ENCODE measurements around the gene NBR1.
"Not testable (repeated sequence)": the region's sequence is repeated elsewhere in the genome, so short reads cannot be mapped to it uniquely, and the experiment has no call there.

The NBR1 gene

GRCh38 chr17:43216369-43216761 lies 45.4 kb downstream of the NBR1 start:
- DNase-seq = no peak

DNA sequence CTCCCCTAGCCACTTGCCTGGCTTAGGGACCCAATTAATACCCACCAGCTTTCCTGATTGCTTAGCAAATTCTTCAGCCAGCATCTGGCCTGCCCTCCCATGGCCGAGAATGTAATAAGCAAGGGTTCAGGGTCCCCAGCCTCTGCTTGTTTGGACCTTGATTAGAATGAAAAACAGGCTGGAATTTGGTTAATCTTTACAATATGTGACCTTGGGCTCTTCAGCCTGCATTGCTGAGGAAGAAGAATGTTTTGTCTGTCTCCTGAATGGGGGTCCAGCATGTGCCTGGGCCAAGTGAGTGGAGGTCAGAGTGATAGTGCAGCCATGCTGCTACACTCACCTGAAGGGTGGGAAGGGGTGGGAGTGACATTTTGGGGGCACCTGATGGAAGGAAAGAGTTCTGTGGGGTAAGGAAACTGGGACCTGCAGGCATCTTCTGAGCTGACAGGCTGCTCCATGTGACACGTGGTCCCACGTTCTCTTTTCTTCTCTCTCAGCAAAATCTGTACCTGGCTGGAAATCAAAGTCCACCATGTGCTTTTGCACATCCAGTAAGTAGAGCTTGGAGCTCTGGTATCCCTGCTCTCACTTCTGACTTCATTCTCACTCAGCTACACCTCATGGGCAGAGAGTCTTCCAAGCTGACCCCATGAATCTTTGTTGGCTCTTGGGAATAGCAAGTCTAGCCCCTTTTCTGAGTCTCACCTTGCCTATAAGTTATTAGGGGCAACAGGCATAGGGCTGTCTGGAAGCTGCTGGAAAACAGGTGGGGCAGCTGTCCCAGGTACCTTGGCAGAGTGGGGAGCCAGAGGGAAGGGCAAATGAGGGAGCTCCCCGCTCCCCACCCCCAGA lies 46.0 kb downstream of the NBR1 start:
- DNase-seq = no peak

GRCh38 chr17:43217614-43218087 lies 46.6 kb downstream of the NBR1 start:
- no peak for DNase-seq

DNA sequence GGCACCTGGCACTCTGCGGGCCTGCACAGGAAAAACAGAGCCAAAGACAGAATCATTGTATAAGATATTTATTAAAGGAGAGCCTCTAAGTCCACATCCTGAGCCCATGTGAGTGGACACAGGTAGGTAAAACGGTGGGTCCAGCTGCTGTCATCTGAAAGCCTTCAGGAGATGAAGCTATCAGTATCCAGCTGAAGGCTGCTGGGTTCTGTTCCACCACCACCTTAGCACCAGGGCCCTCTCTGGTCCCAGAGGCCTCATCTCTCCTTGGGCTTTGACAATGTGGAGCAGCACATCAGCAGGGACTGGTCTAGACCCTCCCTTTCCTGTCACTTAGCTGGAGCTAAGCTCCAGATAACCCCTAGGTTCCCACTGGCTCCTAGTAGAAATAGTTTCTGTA lies 48.0 kb downstream of the NBR1 start:
- no peak for DNase-seq

DNA sequence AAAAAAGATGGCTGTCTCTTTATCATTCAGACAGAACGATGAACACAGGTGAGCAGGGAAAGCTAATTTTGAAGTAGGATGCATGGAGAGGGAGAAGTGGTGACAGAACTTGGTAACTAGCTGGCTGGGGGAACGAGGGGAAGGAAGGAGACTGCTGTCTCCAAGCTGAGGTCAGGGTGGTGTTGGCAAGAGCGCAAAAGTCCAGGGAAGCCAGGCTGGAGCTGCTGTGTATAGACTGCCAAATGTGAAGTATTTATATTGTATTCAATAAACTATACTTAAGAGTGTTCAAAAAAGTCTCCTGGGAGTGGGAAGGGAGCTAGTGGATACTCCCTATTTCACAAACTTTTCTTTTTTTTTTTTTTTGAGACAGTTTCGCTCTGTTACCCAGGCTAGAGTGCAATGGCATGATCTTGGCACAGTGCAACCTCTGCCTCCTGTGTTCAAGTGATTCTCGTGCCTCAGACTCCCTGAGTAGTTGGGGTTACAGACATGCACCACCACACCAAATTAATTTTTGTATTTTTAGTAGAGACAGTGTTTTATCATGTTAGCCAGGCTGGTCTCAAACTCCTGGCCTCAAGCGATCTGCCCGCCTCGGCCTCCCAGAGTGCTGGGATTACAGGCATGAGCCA lies 48.8 kb downstream of the NBR1 start:
- no peak for DNase-seq

DNA sequence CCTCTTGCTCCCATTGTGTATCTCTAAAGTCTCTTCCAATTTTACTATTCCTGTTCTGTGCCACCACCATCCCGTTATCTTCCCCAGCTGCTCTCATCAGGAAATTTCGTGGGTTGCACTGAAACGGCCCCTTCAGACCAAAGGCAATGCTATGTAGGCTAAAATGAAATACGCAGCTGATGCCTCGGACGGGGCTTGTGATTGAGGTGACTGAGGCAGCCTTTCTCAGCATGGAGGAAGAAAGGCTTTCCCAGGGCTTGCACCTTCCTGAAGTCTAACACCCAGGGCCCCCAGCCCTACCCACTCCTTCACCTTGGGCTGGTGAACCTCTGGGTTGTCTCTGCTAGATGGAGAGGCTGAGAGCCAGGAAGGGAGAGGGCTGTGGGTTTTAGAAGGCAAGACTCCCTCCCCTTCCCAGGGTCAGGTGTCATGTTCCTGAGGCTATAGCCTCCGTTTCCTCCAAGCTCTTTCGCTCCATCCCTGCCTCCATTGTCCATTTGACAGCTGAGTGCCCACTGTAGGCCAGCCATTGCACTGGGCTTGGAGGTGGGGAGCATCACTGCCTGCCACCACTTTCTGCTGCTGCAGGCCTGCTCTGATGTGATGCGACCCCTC lies 49.6 kb downstream of the NBR1 start:
- no peak for DNase-seq

GRCh38 chr17:43224146-43224705 lies 53.2 kb downstream of the NBR1 start:
- DNase-seq = no peak

DNA sequence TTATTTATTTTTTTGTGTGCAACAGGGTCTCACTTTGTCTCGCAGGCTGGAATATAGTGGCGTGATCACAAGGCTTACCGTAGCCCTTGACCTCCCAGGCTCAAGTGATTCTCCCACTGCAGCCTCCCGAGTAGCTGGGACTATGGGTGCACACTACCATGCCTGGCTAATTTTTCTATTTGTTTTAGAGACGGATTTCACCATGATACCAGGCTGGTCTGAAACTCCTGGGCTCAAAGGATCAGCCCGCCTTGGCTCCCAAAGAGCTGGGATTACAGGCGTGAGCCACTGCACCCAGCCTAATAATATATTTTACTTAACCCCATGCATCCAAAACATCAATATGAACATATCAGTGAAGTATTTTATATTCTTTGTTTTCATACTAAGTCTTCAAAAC lies 55.4 kb downstream of the NBR1 start:
- no peak for DNase-seq

- not testable (repeated sequence) for DNase-seq
Measured at GRCh38 chr17:43228020-43228782, 57.2 kb downstream of the NBR1 start, which contains the start of gene CCDC200. CCDC200 (minus strand) TSS chr17:43228623; CDS start chr17:43228554, 69 bp downstream.

GRCh38 chr17:43231205-43232020 lies 60.4 kb downstream of the NBR1 start:
- not testable (repeated sequence) for DNase-seq

GRCh38 chr17:43232021-43232699 lies 61.1 kb downstream of the NBR1 start:
- peak; percentile 25 for DNase-seq

DNA sequence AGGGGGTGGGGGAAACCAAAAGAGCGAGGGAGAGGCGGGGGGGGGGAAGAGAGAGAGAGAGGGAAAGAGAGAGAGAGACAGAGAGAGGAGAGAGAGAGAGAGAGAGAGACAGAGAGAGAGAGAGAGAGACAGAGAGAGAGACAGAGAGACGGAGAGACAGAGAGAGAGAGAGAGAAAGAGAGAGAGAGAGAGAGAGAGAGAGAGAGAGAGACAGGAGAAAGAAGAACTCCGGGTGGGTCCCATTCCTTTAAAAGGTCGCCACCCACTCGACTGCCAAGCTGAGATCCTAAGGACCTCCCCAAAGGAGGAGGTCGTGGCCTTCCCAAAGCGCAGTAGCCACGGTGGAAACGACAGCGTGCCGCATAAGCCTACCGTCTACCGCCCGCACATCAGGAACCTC lies 62.2 kb downstream of the NBR1 start:
- not testable (repeated sequence) for DNase-seq

DNA sequence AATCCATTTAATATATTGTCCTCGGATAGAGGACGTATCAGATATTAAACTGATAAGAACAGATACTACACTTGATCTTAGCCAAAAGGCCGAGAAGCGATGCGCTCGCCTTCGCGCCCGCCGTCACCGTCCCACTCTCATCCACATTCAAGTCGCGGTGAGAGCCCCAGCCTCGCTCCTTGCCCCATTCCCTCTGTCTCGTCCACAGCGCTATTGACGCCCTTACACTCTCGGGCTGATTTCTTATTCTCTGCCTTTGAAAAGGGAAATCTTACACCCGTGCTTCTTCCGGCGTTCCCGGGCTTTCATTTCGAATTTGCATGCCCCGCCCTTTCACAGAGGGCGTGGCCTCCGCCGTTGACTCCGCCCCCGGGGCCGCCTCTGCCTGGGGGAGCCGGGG lies 62.9 kb downstream of the NBR1 start, which contains the start of gene RNU2-1:
Gene RNU2-1, minus strand, starts transcription at position 101 of the 400 bp plus-strand sequence.
- not testable (repeated sequence) for DNase-seq

- DNase-seq = not testable (repeated sequence)
Measured at GRCh38 chr17:43239597-43239996, 68.6 kb downstream of the NBR1 start.

GRCh38 chr17:43240596-43241352 lies 69.8 kb downstream of the NBR1 start:
- DNase-seq = not testable (repeated sequence)

- not testable (repeated sequence) for DNase-seq
Measured at GRCh38 chr17:43246456-43246855, 75.4 kb downstream of the NBR1 start.

All from CD4-positive, alpha-beta T cell treated with Interleukin-10 for 1 hour (primary cell).